ENCODE results near the gene POLR3K.

DNA sequence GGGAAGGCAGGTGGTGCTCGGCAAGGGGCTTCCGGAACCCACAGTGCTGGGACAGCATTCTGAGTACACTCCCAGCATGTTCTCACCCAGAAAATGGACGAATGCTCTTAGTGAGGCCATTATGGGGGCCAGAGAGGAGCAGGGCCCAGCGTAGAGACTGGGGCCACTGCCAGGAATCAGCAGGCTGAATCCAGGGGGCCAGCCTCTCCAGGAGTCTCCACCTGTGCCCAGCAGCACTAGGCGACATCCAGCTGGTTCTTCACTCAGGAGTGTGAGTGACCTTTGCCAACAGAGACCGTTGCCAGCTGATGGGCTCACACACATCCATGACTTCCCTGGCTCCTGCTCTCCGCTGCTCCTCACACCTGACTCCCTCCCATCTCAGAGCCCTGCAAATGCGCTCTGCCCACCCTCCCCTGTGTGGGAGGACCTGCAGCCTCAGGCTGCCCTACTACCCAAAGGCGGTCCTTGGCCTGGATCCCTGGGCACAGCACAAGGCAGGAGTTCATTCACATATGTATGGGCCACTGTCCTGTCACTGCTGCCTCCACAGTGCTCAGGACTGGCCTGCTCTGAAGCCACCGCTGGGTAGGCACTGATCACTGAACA is 13.9 kb upstream of the POLR3K start:
- TF ChIP-seq, protein P1, sequence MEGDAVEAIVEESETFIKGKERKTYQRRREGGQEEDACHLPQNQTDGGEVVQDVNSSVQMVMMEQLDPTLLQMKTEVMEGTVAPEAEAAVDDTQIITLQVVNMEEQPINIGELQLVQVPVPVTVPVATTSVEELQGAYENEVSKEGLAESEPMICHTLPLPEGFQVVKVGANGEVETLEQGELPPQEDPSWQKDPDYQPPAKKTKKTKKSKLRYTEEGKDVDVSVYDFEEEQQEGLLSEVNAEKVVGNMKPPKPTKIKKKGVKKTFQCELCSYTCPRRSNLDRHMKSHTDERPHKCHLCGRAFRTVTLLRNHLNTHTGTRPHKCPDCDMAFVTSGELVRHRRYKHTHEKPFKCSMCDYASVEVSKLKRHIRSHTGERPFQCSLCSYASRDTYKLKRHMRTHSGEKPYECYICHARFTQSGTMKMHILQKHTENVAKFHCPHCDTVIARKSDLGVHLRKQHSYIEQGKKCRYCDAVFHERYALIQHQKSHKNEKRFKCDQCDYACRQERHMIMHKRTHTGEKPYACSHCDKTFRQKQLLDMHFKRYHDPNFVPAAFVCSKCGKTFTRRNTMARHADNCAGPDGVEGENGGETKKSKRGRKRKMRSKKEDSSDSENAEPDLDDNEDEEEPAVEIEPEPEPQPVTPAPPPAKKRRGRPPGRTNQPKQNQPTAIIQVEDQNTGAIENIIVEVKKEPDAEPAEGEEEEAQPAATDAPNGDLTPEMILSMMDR (conservative IDR thresholded peaks at IDR 0.05; ENCODE audit: low read depth, low read length) = no peak
- TF ChIP-seq EZH2 (IDR thresholded peaks at IDR 0.05; ENCODE audit: low read length, unreplicated experiment) (no peak), EZH2phosphoT487 (IDR thresholded peaks at IDR 0.05; ENCODE audit: borderline replicate concordance, low read length) (no peak)

Measured in PC-3 (cell line).